ENCODE data around the gene CAMK1G.

The CAMK1G gene

DNA sequence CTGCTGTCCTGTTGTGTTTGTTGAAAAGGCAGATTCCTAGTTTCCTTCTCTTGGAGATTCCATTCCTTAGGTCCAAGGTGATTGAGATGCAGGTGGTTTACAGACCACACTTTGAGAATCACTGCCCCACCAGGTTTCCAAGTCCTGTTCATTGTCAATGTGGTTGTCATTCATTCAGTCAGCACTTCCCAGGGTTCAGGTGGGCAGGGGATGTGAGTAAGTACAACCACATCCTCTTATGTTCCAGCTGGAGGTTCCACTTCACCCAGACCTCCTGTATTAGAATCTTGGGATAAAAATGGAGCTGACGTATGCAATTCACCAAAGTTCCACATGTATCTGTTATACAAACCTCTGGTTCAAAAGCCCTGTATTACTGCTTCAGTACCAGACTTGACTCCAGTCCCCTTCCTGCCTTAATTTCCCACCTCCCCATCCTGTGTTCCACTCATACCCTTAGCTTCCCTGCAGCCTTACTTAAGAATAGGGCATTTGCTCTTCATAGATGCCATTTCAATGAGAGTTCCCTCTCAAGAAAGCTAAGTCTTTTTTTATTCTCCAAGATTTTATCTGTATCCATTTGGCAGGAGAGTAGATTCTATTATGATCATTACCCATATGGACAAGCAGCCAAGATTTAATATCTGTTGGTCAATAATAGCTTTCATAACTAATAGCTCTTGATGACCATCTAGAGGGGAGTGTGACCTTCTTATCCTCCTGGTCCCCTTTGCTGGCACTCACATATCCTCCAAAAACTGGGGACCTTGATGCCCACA, 46.0 kb upstream of the CAMK1G start:
- TF ChIP-seq ARNTL (CRISPR knock-in tag; IDR thresholded peaks at IDR 0.05; ENCODE audit: borderline replicate concordance, low read depth) (no peak), CSDC2 (CRISPR knock-in tag; IDR thresholded peaks at IDR 0.05) (no peak), ISL1 (CRISPR knock-in tag; IDR thresholded peaks at IDR 0.05) (no peak), OSR1 (CRISPR knock-in tag; IDR thresholded peaks at IDR 0.05) (no peak), ZNF565 (CRISPR knock-in tag; conservative IDR thresholded peaks at IDR 0.05; ENCODE audit: low read depth) (no peak), ZFP30 (CRISPR knock-in tag; IDR thresholded peaks at IDR 0.05) (no peak), ZNF8 (CRISPR knock-in tag; IDR thresholded peaks at IDR 0.05) (no peak), ZC3H10 (CRISPR knock-in tag; IDR thresholded peaks at IDR 0.05) (no peak), ESRRG (CRISPR knock-in tag; IDR thresholded peaks at IDR 0.05) (no peak), ZNF70 (CRISPR knock-in tag; IDR thresholded peaks at IDR 0.05) (no peak), PPARA (CRISPR knock-in tag; IDR thresholded peaks at IDR 0.05; ENCODE audit: borderline replicate concordance) (no peak)
- ATAC-seq: peak; percentile 56

DNA sequence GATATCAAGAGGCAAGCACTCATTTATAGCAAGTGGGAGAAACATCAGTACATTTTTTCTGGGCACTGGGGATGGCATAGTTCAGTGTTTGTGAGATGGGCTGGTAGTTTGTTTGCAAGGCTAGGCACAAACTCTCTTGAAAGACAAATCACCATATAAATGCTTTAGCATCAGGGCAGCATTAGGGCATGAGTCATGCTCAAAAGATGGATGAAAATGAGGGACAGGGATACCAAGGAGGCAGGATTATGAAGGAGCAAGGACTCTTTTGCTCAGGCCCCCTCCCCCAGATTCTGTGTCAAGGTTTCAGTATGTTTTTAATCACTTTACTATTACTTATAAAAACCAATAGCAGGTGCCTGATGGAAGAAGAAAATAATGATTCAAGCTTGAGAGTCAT, 43.9 kb upstream of the CAMK1G start:
- no peak for TF ChIP-seq ARNTL (CRISPR knock-in tag; IDR thresholded peaks at IDR 0.05; ENCODE audit: borderline replicate concordance, low read depth)
- TF ChIP-seq ESRRG (CRISPR knock-in tag; IDR thresholded peaks at IDR 0.05): no peak
- TF ChIP-seq ZNF8 (CRISPR knock-in tag; IDR thresholded peaks at IDR 0.05): no peak
- no peak for TF ChIP-seq GLIS3 (CRISPR knock-in tag; IDR thresholded peaks at IDR 0.05)
- TF ChIP-seq ZC3H10 (CRISPR knock-in tag; IDR thresholded peaks at IDR 0.05): no peak
- TF ChIP-seq, protein P1, sequence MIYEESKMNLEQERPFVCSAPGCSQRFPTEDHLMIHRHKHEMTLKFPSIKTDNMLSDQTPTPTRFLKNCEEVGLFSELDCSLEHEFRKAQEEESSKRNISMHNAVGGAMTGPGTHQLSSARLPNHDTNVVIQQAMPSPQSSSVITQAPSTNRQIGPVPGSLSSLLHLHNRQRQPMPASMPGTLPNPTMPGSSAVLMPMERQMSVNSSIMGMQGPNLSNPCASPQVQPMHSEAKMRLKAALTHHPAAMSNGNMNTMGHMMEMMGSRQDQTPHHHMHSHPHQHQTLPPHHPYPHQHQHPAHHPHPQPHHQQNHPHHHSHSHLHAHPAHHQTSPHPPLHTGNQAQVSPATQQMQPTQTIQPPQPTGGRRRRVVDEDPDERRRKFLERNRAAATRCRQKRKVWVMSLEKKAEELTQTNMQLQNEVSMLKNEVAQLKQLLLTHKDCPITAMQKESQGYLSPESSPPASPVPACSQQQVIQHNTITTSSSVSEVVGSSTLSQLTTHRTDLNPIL (CRISPR knock-in tag; IDR thresholded peaks at IDR 0.05; ENCODE audit: low read depth): no peak
- no peak for TF ChIP-seq ZFP3 (CRISPR knock-in tag; IDR thresholded peaks at IDR 0.05)
- ATAC-seq: no peak

DNA sequence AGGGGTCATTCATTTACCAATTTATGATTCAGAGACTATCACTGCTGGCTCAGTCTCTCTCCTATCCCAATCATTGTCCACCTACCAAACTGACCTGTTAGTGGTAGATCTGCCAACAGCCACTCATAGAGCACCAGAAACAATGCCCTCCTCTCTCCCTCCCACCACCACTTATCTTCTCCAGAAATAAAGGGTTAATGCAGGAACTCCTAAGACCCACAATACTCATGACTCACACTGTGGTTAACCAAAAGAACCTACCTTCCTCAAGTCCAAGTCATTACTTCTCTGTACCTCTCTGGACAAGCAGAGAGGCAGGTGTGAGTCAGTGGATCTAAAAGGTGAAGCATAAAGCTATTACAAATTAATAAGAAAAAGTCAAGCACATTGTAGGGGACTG, 40.9 kb upstream of the CAMK1G start:
- TF ChIP-seq PPARA (CRISPR knock-in tag; IDR thresholded peaks at IDR 0.05; ENCODE audit: borderline replicate concordance): no peak
- no peak for TF ChIP-seq ZNF8 (CRISPR knock-in tag; IDR thresholded peaks at IDR 0.05)
- TF ChIP-seq TCF4 (CRISPR knock-in tag; IDR thresholded peaks at IDR 0.05; ENCODE audit: borderline replicate concordance): no peak
- TF ChIP-seq SNAI2 (CRISPR knock-in tag; IDR thresholded peaks at IDR 0.05): no peak
- no peak for TF ChIP-seq ZC3H10 (CRISPR knock-in tag; IDR thresholded peaks at IDR 0.05)
- TF ChIP-seq, protein P2, sequence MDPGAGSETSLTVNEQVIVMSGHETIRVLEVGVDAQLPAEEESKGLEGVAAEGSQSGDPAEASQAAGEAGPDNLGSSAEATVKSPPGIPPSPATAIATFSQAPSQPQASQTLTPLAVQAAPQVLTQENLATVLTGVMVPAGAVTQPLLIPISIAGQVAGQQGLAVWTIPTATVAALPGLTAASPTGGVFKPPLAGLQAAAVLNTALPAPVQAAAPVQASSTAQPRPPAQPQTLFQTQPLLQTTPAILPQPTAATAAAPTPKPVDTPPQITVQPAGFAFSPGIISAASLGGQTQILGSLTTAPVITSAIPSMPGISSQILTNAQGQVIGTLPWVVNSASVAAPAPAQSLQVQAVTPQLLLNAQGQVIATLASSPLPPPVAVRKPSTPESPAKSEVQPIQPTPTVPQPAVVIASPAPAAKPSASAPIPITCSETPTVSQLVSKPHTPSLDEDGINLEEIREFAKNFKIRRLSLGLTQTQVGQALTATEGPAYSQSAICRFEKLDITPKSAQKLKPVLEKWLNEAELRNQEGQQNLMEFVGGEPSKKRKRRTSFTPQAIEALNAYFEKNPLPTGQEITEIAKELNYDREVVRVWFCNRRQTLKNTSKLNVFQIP (CRISPR knock-in tag; IDR thresholded peaks at IDR 0.05; ENCODE audit: borderline replicate concordance, low read depth): no peak
- no peak for TF ChIP-seq ZFP30 (CRISPR knock-in tag; IDR thresholded peaks at IDR 0.05)
- TF ChIP-seq CSDC2 (CRISPR knock-in tag; IDR thresholded peaks at IDR 0.05): no peak
- TF ChIP-seq, protein P3, sequence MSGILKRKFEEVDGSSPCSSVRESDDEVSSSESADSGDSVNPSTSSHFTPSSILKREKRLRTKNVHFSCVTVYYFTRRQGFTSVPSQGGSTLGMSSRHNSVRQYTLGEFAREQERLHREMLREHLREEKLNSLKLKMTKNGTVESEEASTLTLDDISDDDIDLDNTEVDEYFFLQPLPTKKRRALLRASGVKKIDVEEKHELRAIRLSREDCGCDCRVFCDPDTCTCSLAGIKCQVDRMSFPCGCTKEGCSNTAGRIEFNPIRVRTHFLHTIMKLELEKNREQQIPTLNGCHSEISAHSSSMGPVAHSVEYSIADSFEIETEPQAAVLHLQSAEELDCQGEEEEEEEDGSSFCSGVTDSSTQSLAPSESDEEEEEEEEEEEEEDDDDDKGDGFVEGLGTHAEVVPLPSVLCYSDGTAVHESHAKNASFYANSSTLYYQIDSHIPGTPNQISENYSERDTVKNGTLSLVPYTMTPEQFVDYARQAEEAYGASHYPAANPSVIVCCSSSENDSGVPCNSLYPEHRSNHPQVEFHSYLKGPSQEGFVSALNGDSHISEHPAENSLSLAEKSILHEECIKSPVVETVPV (CRISPR knock-in tag; IDR thresholded peaks at IDR 0.05): no peak
- TF ChIP-seq TOX (CRISPR knock-in tag; IDR thresholded peaks at IDR 0.05; ENCODE audit: borderline replicate concordance): no peak
- TF ChIP-seq OSR1 (CRISPR knock-in tag; IDR thresholded peaks at IDR 0.05): no peak
- TF ChIP-seq ARNTL (CRISPR knock-in tag; IDR thresholded peaks at IDR 0.05; ENCODE audit: borderline replicate concordance, low read depth): no peak
- ATAC-seq: peak; percentile 18; the same call in 1 of the 3 replicates

DNA sequence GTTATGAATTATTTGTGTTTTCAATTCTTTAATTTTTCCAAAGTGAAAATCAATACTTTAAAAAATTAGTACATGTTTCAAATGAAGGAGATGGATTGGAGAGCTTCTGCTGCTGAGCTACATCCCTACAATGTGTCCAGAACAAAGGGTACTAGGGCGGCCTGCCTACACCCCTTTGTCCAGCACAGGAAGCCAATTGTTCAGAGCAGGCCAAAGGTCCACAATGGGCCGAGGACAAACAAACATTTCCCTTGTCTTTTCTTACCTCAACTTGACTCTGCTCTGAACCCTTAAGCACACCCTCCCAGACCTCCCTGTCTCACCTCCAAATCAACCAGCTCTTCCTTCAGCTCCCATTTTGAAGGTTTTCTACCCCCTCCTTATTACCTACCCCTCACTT, 39.4 kb upstream of the CAMK1G start:
- no peak for ATAC-seq
- TF ChIP-seq RARB (CRISPR knock-in tag; IDR thresholded peaks at IDR 0.05) (no peak), TCF4 (CRISPR knock-in tag; IDR thresholded peaks at IDR 0.05; ENCODE audit: borderline replicate concordance) (no peak), ESRRG (CRISPR knock-in tag; IDR thresholded peaks at IDR 0.05) (no peak), ZC3H10 (CRISPR knock-in tag; IDR thresholded peaks at IDR 0.05) (no peak), ZFP3 (CRISPR knock-in tag; IDR thresholded peaks at IDR 0.05) (no peak), ZNF8 (CRISPR knock-in tag; IDR thresholded peaks at IDR 0.05) (no peak), OSR1 (CRISPR knock-in tag; IDR thresholded peaks at IDR 0.05) (no peak), ZNF70 (CRISPR knock-in tag; IDR thresholded peaks at IDR 0.05) (no peak)
- TF ChIP-seq, protein P2 (CRISPR knock-in tag; IDR thresholded peaks at IDR 0.05; ENCODE audit: borderline replicate concordance, low read depth): no peak
- TF ChIP-seq, protein P4, sequence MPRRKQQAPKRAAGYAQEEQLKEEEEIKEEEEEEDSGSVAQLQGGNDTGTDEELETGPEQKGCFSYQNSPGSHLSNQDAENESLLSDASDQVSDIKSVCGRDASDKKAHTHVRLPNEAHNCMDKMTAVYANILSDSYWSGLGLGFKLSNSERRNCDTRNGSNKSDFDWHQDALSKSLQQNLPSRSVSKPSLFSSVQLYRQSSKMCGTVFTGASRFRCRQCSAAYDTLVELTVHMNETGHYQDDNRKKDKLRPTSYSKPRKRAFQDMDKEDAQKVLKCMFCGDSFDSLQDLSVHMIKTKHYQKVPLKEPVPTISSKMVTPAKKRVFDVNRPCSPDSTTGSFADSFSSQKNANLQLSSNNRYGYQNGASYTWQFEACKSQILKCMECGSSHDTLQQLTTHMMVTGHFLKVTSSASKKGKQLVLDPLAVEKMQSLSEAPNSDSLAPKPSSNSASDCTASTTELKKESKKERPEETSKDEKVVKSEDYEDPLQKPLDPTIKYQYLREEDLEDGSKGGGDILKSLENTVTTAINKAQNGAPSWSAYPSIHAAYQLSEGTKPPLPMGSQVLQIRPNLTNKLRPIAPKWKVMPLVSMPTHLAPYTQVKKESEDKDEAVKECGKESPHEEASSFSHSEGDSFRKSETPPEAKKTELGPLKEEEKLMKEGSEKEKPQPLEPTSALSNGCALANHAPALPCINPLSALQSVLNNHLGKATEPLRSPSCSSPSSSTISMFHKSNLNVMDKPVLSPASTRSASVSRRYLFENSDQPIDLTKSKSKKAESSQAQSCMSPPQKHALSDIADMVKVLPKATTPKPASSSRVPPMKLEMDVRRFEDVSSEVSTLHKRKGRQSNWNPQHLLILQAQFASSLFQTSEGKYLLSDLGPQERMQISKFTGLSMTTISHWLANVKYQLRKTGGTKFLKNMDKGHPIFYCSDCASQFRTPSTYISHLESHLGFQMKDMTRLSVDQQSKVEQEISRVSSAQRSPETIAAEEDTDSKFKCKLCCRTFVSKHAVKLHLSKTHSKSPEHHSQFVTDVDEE (CRISPR knock-in tag; IDR thresholded peaks at IDR 0.05): no peak
- TF ChIP-seq, protein P3 (CRISPR knock-in tag; IDR thresholded peaks at IDR 0.05): no peak

Measured in SK-N-SH treated with all-trans-retinoic acid at 6 μM for 48 hours (cell line).